GM18858 (cell line): ENCODE data around the gene B3GNT7.

Source experiments
- ATAC-seq: cut with Tn5 transposase; IDR thresholded peaks from one replicate; pipeline ENCODE4 v1.9.1; 2021; ENCODE audit not compliant: unreplicated experiment

Gene B3GNT7

GRCh38 chr2:231383416-231384108, 11.9 kb upstream of the B3GNT7 start:
- no peak for ATAC-seq

- no peak for ATAC-seq
Observed at GRCh38 chr2:231384109-231384435, 11.4 kb upstream of the B3GNT7 start.

- ATAC-seq: no peak
Observed at GRCh38 chr2:231384970-231385369, 10.5 kb upstream of the B3GNT7 start.

- ATAC-seq: no peak
Observed at GRCh38 chr2:231385429-231385828, 10.1 kb upstream of the B3GNT7 start.

GRCh38 chr2:231386446-231386845, 9.1 kb upstream of the B3GNT7 start:
- ATAC-seq: no peak

GRCh38 chr2:231387904-231388724, 7.4 kb upstream of the B3GNT7 start:
- no peak for ATAC-seq

- no peak for ATAC-seq
Observed at GRCh38 chr2:231388725-231389346, 6.7 kb upstream of the B3GNT7 start.

GRCh38 chr2:231390667-231391066, 4.8 kb upstream of the B3GNT7 start:
- ATAC-seq: no peak

- peak; percentile 24 for ATAC-seq
Observed at GRCh38 chr2:231391981-231392380, 3.5 kb upstream of the B3GNT7 start.

- no peak for ATAC-seq
Observed at GRCh38 chr2:231392431-231393148, 2.9 kb upstream of the B3GNT7 start.

GRCh38 chr2:231393149-231394131, 2.1 kb upstream of the B3GNT7 start:
- ATAC-seq: no peak

- ATAC-seq: peak; percentile 47
Observed at GRCh38 chr2:231394211-231395141, 1.0 kb upstream of the B3GNT7 start.

GRCh38 chr2:231396058-231396821, 730 bp downstream of the B3GNT7 start:
- ATAC-seq: no peak

GRCh38 chr2:231397011-231397927, 1.8 kb downstream of the B3GNT7 start:
- no peak for ATAC-seq

- ATAC-seq: no peak
Observed at GRCh38 chr2:231397928-231398294, 2.4 kb downstream of the B3GNT7 start.

- no peak for ATAC-seq
Observed at GRCh38 chr2:231398585-231398984, 3.1 kb downstream of the B3GNT7 start.

GRCh38 chr2:231399046-231399852, 3.7 kb downstream of the B3GNT7 start:
- ATAC-seq: no peak
